ENCODE data around the gene MCTP1.

- TF ChIP-seq CTCF (IDR thresholded peaks at IDR 0.05) (no peak), POLR2A (IDR thresholded peaks at IDR 0.05) (no peak), POLR2AphosphoS5 (IDR thresholded peaks at IDR 0.05; ENCODE audit: insufficient read depth in 1 of 2, low read depth in 1 of 2) (no peak)
Measured at GRCh38 chr5:94693845-94694370, 591.0 kb downstream of the MCTP1 start.

Measured in vagina (tissue), 2 donors.